Measurements from ENCODE around the gene YIPF6.
"Not testable (repeated sequence)": the region's sequence is repeated elsewhere in the genome, so short reads cannot be mapped to it uniquely, and the experiment has no call there.

Gene YIPF6

GRCh38 chrX:68498508-68499379 lies at the start of gene YIPF6:
Gene YIPF6 (plus strand): TSS chrX:68499051. CDS start chrX:68499067, 16 bp downstream.
- DNase-seq (ENCODE audit: low read depth): peak; percentile 65

- no peak for DNase-seq (ENCODE audit: low read depth)
Measured at GRCh38 chrX:68451720-68452119, 47.1 kb upstream of the YIPF6 start.

- no peak for DNase-seq (ENCODE audit: low read depth)
Measured at GRCh38 chrX:68454476-68455150, 44.2 kb upstream of the YIPF6 start.

GRCh38 chrX:68455151-68455510 lies 43.7 kb upstream of the YIPF6 start:
- DNase-seq (ENCODE audit: low read depth): no peak

GRCh38 chrX:68461093-68461492 lies 37.8 kb upstream of the YIPF6 start:
- no peak for DNase-seq (ENCODE audit: low read depth)

GRCh38 chrX:68461576-68461975 lies 37.3 kb upstream of the YIPF6 start:
- DNase-seq (ENCODE audit: low read depth): no peak

GRCh38 chrX:68462197-68462596 lies 36.7 kb upstream of the YIPF6 start:
- DNase-seq (ENCODE audit: low read depth): peak; percentile 33

GRCh38 chrX:68462653-68463052 lies 36.2 kb upstream of the YIPF6 start:
- DNase-seq (ENCODE audit: low read depth): peak; percentile 27

- no peak for DNase-seq (ENCODE audit: low read depth)
Measured at GRCh38 chrX:68463880-68464279, 35.0 kb upstream of the YIPF6 start.

GRCh38 chrX:68464796-68465195 lies 34.1 kb upstream of the YIPF6 start:
- no peak for DNase-seq (ENCODE audit: low read depth)

- no peak for DNase-seq (ENCODE audit: low read depth)
Measured at GRCh38 chrX:68480969-68481368, 17.9 kb upstream of the YIPF6 start.

GRCh38 chrX:68486198-68486597 lies 12.7 kb upstream of the YIPF6 start:
- DNase-seq (ENCODE audit: low read depth): not testable (repeated sequence)

- no peak for DNase-seq (ENCODE audit: low read depth)
Measured at GRCh38 chrX:68487254-68487653, 11.6 kb upstream of the YIPF6 start.

- DNase-seq (ENCODE audit: low read depth): no peak
Measured at GRCh38 chrX:68487924-68488323, 10.9 kb upstream of the YIPF6 start.

- DNase-seq (ENCODE audit: low read depth): no peak
Measured at GRCh38 chrX:68488657-68489056, 10.2 kb upstream of the YIPF6 start.

- peak; percentile 27 for DNase-seq (ENCODE audit: low read depth)
Measured at GRCh38 chrX:68490644-68491043, 8.2 kb upstream of the YIPF6 start.

- no peak for DNase-seq (ENCODE audit: low read depth)
Measured at GRCh38 chrX:68492583-68492982, 6.3 kb upstream of the YIPF6 start.

- DNase-seq (ENCODE audit: low read depth): not testable (repeated sequence)
Measured at GRCh38 chrX:68493776-68494175, 5.1 kb upstream of the YIPF6 start.

GRCh38 chrX:68498044-68498507 lies 775 bp upstream of the YIPF6 start:
- peak; percentile 11 for DNase-seq (ENCODE audit: low read depth)

GRCh38 chrX:68499543-68500504 lies 973 bp downstream of the YIPF6 start:
- no peak for DNase-seq (ENCODE audit: low read depth)

GRCh38 chrX:68503836-68504636 lies 5.2 kb downstream of the YIPF6 start:
- peak; percentile 86 for DNase-seq (ENCODE audit: low read depth)
